Measurements from ENCODE around the gene GRIP1. TPM values are rescaled to one million over a fixed set of nuclear protein-coding genes. Genes with fewer than 3 reads are reported as not detected.

The GRIP1 gene
- total and polyA plus RNA-seq, 10 of the 15 experiments (the other 5 are each of a cell fraction or from before 2014, with no cell fraction given): 0.05 to 0.85 (median 0.50) TPM; not detected in 7

DNA sequence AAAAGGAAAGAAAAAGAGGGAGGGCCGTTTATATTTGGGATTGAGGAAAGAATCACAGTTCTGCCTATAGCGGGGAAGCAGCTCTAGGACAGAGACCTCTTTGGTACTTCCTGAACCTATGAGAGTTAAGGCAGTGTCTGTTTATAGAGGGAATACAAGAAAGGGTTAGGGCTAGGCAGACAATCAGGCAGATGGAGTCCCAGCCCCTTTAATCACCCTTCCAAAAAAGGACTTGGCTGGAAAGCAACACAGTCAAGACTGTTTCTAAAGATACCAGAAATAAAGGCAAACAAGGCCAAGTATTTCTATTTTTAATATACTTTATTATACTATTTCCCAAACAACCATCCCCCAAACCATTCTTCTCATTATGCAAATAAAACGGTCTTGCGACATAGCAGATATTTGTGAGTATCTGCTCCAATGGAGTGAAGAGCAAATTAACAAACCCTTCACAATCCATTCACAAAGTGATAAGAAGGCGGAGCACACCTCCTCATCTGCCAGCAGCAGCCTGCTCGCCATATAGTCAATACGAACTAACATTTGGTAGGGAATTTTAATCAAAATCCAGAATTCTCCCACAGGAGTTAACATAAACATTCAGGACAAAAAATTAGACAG, 697 bp upstream of the GRIP1 start:
- BruUV-seq (replicated peaks): no TSS peak
- no peak for TF ChIP-seq CEBPB (IDR thresholded peaks at IDR 0.05; ENCODE audit: borderline replicate concordance in 1 of 2, low read depth in 2 of 2, low read length in 2 of 2)
- TF ChIP-seq, protein P1, sequence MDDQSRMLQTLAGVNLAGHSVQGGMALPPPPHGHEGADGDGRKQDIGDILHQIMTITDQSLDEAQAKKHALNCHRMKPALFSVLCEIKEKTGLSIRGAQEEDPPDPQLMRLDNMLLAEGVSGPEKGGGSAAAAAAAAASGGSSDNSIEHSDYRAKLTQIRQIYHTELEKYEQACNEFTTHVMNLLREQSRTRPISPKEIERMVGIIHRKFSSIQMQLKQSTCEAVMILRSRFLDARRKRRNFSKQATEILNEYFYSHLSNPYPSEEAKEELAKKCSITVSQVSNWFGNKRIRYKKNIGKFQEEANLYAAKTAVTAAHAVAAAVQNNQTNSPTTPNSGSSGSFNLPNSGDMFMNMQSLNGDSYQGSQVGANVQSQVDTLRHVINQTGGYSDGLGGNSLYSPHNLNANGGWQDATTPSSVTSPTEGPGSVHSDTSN (IDR thresholded peaks at IDR 0.05; ENCODE audit: insufficient replicate concordance, low read depth, low read length): no peak
- TF ChIP-seq ASH2L (IDR thresholded peaks at IDR 0.05; ENCODE audit: borderline replicate concordance, low read depth): no peak
- TF ChIP-seq NFIC (IDR thresholded peaks at IDR 0.05; ENCODE audit: low read depth, low read length): no peak
- no peak for TF ChIP-seq TARDBP (IDR thresholded peaks at IDR 0.05; ENCODE audit: borderline replicate concordance)
- no peak for TF ChIP-seq RFX5 (IDR thresholded peaks at IDR 0.05; ENCODE audit: low read depth, low read length)
- no peak for TF ChIP-seq ATF7 (IDR thresholded peaks at IDR 0.05; ENCODE audit: low read depth)
- no peak for TF ChIP-seq NR2C2 (IDR thresholded peaks at IDR 0.05; ENCODE audit: borderline replicate concordance, control insufficient read depth, insufficient read length, low read depth)
- TF ChIP-seq RAD21 (IDR thresholded peaks at IDR 0.05; ENCODE audit: insufficient read depth, low read depth, low read length): no peak
- no peak for TF ChIP-seq YBX1 (IDR thresholded peaks at IDR 0.05)
- TF ChIP-seq, protein P2, sequence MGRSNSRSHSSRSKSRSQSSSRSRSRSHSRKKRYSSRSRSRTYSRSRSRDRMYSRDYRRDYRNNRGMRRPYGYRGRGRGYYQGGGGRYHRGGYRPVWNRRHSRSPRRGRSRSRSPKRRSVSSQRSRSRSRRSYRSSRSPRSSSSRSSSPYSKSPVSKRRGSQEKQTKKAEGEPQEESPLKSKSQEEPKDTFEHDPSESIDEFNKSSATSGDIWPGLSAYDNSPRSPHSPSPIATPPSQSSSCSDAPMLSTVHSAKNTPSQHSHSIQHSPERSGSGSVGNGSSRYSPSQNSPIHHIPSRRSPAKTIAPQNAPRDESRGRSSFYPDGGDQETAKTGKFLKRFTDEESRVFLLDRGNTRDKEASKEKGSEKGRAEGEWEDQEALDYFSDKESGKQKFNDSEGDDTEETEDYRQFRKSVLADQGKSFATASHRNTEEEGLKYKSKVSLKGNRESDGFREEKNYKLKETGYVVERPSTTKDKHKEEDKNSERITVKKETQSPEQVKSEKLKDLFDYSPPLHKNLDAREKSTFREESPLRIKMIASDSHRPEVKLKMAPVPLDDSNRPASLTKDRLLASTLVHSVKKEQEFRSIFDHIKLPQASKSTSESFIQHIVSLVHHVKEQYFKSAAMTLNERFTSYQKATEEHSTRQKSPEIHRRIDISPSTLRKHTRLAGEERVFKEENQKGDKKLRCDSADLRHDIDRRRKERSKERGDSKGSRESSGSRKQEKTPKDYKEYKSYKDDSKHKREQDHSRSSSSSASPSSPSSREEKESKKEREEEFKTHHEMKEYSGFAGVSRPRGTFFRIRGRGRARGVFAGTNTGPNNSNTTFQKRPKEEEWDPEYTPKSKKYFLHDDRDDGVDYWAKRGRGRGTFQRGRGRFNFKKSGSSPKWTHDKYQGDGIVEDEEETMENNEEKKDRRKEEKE (IDR thresholded peaks at IDR 0.05): no peak
- TF ChIP-seq JUND (IDR thresholded peaks at IDR 0.05; ENCODE audit: low read depth, low read length): no peak
- no peak for TF ChIP-seq STAT3 (IDR thresholded peaks at IDR 0.05; ENCODE audit: low read depth, low read length)
- H3K36me3 ChIP-seq (ENCODE audit: control insufficient read depth in 2 of 2, insufficient read depth in 2 of 2, low read length in 1 of 2): no peaks in the 10 kb centered on the region
- FAIRE-seq (no peak), DNase-seq (ENCODE audit: low read depth, low spot score) (no peak), ATAC-seq (no peak)
- no peaks in the 10 kb centered on the region for H4K20me1 ChIP-seq (ENCODE audit: control insufficient read depth, insufficient read depth)
- in situ Hi-C loops (cut with MboI): no loop called here
- H3K9ac ChIP-seq (ENCODE audit: control insufficient read depth, insufficient read depth, low read length): no peak overlapping the region
- no peak overlapping the region for H3K4me2 ChIP-seq (ENCODE audit: control insufficient read depth, insufficient read depth)
- no peak overlapping the region for H3K4me3 ChIP-seq
- POLR2A ChIA-PET: no interaction called here
- H3K27ac ChIP-seq (ENCODE audit: control insufficient read depth, insufficient read depth): no peak overlapping the region
- intact Hi-C loops (cut with micrococcal nuclease; ENCODE audit: unreplicated experiment): no loop called here
- no peaks in the 10 kb centered on the region for H3K79me2 ChIP-seq (ENCODE audit: control insufficient read depth, insufficient read depth, low read length)
- H3K9me3 ChIP-seq (replicated peaks; ENCODE audit: control insufficient read depth, insufficient read depth, low read length): no peaks in the 10 kb centered on the region
- H2AFZ ChIP-seq (ENCODE audit: control insufficient read depth, low read depth, low read length): no peak overlapping the region
- CTCF ChIA-PET: interaction anchor here (6.0 kb wide), 1 partner anchor 15 kb away, joined by 42 read pairs; no protein-coding TSS in a partner anchor
- SMC1A ChIA-PET (ENCODE audit: uncharacterized antibody, unreplicated experiment): interaction anchor here (1.5 kb wide), 1 partner anchor 106 kb away, joined by 3 read pairs; no protein-coding TSS in a partner anchor
- RAD21 ChIA-PET (ENCODE audit: unreplicated experiment): no interaction called here
- 29% methylated on average over 7 of the region's 7 CpGs for WGBS (ENCODE audit: insufficient coverage, insufficient replicate concordance, low lambda C conversion rate, missing lambda C conversion rate)
- H3K4me1 ChIP-seq (ENCODE audit: control insufficient read depth, insufficient read depth, low read length): peaks cover 3% of the 10 kb centered on the region; the same call in 1 of the 2 replicates
- no peaks in the 10 kb centered on the region for H3K27me3 ChIP-seq (replicated peaks in 1 of 2; ENCODE audit: control insufficient read depth in 2 of 2, insufficient read depth in 2 of 2, low read length in 1 of 2)

All from GM12878 (cell line).